ENCODE measurements around the gene TNFSF13B.
"Not testable (repeated sequence)": the region's sequence is repeated elsewhere in the genome, so short reads cannot be mapped to it uniquely, and the experiment has no call there.

The TNFSF13B gene

DNA sequence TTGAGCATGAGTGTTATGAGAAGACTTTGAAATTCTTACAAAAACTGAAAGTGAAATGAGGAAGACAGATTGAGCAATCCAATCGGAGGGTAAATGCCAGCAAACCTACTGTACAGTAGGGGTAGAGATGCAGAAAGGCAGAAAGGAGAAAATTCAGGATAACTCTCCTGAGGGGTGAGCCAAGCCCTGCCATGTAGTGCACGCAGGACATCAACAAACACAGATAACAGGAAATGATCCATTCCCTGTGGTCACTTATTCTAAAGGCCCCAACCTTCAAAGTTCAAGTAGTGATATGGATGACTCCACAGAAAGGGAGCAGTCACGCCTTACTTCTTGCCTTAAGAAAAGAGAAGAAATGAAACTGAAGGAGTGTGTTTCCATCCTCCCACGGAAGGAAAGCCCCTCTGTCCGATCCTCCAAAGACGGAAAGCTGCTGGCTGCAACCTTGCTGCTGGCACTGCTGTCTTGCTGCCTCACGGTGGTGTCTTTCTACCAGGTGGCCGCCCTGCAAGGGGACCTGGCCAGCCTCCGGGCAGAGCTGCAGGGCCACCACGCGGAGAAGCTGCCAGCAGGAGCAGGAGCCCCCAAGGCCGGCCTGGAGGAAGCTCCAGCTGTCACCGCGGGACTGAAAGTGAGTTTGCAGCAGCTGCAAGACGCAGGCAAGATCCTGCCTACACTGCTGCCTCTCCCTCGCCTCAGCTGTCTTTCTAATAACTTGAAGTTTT lies at the start of gene TNFSF13B:
TNFSF13B (plus strand) TSS at position 118 of the 728 bp plus-strand sequence; CDS start at position 296, 178 bp downstream.
- peak; percentile 43 for DNase-seq

DNA sequence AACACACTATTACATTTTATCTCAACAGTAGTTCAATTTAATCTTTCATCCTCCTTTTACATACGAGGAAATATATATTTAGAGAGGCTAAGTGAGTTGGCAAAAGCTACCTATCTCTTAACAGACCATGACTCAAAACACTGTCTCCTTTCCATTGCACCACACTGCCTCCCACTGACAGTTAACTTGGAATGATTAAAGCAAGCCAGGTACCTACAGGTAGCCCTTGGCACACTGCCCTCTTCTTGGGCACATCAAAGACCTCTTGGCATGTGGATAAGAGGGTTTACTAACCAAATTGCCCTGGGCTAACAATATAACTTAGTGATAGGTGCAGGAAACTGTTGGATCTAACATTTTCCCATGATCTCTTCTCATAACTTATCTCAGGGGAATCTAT lies 49.5 kb upstream of the TNFSF13B start:
- DNase-seq, result peak; percentile 28

- no peak for DNase-seq
Measured at GRCh38 chr13:108223687-108224503, 45.6 kb upstream of the TNFSF13B start.

DNA sequence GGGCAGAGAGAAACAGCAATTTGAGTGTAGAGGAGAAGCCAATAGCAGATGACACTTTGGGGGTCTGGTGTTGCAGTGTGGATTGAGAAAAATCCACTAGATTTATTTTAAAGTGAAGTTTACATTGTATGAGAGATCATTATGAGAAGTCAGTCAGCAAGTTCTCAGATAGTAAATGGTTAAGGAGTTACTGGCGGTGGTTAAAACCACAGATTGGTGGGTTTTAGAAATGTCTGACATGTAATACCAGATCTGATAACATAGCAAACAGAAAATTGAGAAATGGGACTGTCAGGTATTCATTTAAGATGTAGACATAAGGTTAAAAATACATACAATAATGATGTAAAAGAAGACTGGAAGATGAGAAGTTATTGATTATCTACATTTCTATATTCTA lies 44.1 kb upstream of the TNFSF13B start:
- DNase-seq, result peak; percentile 34

DNA sequence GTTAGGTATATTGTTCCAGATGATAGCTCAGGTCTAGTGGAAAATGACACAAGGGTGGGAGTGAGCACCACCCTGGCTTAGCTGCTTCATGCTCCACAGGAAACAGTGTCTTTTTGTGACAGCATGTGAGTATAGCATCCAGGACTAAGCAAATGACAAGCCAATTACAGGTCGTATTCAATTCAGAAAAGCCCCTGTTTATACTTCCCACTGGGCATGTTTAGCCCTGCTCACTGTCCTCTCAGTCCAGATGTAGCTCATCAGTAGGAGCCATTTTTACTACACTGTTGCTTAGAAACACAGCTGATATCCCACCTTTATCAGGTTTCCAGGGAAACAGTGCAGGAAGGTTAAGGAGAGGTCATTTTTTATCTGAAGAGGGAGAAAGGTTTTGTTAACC lies 43.3 kb upstream of the TNFSF13B start:
- DNase-seq, result no peak

DNA sequence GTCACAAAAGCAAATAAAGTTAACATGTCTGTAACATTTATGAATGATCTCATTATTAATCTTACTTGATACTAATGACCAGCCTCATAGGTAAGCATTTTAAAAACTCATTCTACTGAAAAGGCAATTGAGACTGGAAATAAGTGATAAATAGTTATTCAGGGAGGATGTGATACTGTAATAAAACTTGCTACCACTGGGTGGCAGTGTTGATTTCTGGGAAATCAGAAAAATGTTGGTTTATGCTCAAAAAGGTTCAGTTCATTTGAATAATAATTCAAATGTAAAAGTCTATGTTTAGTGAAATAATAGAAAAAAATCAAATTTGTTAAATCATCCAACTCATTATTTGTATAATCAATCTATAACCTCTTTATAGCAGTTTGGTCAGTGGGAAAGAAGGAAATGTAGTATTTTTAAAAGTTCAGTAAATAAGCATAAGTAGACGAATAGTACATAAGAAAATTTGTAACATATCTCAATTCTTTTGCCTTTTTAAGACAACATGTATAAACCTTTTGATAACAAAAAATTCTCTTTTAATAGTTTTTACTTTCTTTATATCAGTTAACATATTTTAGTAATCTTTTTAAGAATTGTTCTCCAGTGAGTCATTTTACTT lies 41.8 kb upstream of the TNFSF13B start:
- peak; percentile 70 for DNase-seq

GRCh38 chr13:108230377-108230776 lies 39.1 kb upstream of the TNFSF13B start:
- no peak for DNase-seq

- DNase-seq, result no peak
Measured at GRCh38 chr13:108249150-108249549, 20.4 kb upstream of the TNFSF13B start.

DNA sequence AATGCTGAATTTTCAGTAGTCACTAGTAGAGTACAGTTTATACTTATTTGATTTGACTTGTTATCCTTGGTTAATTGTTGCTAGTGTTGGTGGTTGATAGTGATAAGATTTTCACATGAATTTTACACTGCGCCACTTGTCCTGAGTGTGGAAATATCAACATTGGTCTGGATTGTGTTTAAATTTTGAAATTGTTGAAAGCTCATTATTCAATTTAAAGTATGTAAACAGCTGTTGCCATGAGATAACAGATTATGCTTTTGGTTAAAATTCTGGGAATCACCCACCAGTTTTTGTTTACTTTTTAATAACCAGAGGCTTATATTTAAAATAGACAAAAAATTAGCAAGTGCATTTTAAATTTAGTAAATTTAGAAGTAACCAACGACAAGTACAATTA lies 12.3 kb upstream of the TNFSF13B start:
- DNase-seq, result no peak

DNA sequence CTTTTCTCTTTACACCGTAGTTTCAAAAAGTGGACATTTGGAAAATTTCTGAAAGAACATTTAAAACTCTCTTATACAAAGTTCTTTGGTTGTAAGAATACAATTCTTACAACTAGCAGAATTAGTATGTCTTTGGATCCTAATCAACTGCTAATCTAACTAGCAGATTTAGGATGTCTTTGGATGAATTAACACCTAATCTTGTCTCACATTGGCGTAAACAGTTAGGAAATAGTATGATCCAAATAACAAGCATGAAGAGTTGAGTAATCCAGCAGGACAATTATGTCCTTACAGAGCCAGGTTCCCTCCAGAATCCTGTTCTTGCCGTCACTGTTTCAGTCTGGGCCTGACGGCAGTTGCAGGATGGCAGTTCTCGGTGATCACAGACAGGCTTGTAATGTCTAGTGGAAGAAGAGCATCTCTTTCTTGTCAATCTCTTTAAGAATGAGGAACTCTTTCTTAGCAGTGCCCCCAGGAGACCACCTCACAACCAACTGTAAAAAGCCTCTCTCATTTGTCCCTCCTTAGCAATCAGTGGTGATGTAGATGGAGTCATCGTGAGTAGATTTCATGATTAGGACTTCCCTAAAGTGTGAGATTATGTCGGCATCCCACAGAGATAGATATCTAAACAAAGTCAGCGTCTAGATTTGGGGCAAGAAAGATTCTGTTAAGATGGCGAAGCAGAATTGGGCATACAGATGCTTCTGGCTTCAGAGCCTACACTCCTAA lies 5.7 kb upstream of the TNFSF13B start:
- DNase-seq, result no peak

GRCh38 chr13:108266321-108266990 lies 3.1 kb upstream of the TNFSF13B start:
- DNase-seq, result no peak

DNA sequence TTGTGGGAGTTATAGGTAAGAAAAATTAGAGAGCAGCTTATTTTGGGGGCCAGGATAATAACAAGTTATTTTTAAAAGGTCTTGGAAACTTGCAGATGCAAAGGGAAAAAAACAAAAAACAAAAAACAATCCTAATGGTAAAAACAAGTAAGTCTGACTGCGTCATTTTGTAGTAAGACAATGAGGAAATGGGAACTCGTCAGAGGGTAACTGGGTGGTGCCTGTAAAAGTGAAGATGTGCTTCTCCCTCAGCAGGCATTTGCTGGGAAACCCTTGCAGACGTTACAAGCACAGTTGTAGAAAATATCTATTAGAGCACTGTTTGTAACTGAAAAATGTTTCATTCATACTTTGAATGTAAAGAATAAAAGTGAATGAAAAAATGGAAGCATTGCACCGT lies 2.2 kb upstream of the TNFSF13B start:
- DNase-seq, result no peak

GRCh38 chr13:108267855-108268254 lies 1.7 kb upstream of the TNFSF13B start:
- not testable (repeated sequence) for DNase-seq

GRCh38 chr13:108268466-108269112 lies 929 bp upstream of the TNFSF13B start:
- no peak for DNase-seq

DNA sequence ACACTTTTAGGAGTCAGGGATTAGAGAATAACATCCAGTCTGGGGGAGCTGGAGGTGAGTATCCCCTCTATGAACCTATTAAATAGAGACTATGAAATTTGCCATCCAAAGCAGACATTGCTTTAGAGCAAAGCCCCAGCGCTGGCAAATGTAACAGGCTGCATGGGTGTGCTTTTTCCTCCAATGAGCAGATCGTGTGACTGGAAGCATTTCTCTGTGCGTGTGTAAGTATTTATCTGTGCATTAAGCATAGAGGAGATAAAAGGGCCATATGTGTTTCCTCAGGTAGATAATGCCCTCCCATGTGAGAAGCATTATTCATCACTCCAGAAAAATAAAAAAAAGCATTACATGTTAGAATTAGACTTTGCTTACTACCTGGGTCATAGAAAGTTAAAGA lies 924 bp downstream of the TNFSF13B start:
- DNase-seq, result no peak

DNA sequence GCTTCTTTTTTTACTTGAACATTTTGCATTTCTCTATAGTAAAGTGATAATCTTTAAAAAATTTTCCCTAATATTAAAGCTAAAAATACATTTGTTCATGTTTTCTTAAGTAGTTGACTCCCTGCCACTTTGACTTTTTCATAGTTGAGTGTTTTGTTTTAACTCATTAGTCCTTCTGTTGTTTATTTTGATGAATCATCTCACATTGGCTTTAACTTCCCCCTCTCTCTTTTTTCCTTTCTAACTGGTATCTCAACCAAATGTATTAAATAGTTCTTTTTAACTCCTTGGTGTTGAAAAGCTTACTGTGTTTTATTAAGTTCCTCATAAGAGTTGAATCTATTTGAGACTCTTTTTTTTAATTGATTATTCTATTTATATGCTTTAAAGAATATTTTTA lies 2.8 kb downstream of the TNFSF13B start:
- no peak for DNase-seq

DNA sequence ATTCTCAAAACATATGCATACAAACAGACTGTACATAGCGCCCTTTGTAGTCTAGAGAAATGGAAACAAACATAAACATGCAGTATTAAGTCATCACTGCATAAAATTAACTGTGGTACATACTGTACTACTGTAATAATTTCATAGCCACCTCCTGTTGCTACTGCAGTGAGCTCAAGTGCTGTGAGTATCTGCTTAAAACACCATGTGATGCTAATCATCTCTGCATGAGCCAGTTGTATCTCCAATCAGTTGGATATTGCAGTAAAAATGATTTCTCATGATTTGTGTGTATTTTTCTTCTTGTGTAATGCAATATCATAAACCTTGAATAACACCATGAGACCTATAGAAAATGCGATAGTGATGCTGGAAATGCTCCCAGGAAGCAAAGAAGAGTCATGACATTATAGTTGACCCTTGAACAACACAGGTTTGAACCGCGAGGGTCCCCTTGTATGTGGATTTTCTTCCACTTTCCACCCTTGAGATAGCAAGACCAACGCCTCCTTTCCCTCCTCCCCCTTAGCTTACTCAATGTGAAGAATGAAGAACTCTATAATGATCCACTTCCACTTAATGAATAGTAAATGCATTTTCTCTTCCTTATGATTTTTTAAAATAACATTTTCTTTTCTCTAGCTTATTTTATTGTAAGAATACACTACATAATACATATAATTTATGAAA lies 4.1 kb downstream of the TNFSF13B start:
- no peak for DNase-seq

DNA sequence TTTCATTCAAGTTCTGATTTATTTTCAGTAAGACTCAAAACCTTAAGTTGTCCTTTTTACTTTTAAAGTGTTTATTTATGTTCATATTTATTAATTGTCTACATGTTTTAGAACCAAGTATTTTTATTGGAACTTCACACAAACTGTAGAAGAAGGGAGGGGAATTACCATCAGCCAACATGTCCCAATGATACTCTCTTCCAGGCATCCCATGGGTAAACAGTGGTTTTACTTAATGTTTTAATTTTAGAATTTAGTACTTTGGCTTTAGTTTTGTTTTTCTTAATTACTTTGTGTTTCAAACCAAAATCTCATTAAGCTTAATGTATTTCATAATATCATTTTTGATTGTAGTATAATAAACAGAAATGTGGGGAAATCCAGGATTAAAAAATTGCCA lies 5.2 kb downstream of the TNFSF13B start:
- DNase-seq, result no peak

DNA sequence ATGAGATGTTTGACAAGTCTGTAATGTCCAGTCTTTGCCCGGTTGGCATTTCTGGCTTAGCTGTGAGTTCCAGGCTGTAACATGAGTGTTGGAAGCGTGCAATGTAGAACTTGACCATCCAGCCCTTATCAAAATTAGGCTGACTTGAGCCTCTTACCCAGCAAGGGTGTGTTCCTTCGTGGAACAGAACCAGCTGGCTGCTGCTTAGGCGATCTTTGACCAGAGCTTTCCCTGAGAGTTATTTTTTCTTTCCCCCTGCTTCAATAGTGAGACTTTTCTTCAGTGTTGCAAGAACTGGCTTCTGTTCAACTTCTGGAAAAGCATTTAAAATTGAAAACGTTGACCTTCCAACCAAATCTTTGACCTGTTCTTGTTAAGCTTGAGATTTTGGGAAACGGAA lies 6.5 kb downstream of the TNFSF13B start:
- no peak for DNase-seq

DNA sequence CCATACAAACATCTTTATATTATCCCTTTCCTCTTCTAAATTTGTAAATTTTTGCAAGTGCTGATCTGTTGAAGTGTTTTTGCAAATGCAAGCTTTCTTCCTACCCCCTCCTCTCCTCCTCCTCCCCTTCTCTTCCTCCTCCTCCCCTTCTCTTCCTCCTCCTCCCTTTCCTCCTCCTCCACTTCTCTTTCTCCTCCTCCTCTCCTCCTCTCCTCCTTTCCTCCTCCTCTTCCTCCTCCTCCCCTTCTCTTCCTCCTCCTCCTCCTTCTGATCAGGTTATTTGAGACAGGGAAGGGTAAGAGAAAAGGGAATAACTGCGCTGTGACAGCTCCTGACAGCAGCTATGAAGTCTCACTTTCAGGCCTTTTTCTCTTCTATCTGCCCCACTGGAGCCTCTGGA lies 8.9 kb downstream of the TNFSF13B start:
- DNase-seq, result no peak

- no peak for DNase-seq
Measured at GRCh38 chr13:108281901-108282300, 12.4 kb downstream of the TNFSF13B start.
